Adrenal gland (tissue), 5 donors: ENCODE measurements around the gene FAM78A.

Source experiments
- CTCF ChIP-seq, 6 experiments: fragments of 450-650 bp in 4 of 6; fragments of 200-600 bp in 2 of 6; sonication (generic) in 1 of 6; IDR thresholded peaks; 1 replicate in 5 of 6; 2 replicates in 1 of 6; pipeline versions ENCODE4 v1.5.1 to v1.8.0; 2016 to 2021; ENCODE audit warnings: antibody characterized with exemption in 6 of 6, mild to moderate bottlenecking in 2 of 6, moderate library complexity in 1 of 6
- POLR2A ChIP-seq, 2 donors: fragments of 450-650 bp; IDR thresholded peaks; one replicate each; pipeline ENCODE4 v1.6.1; 2017; ENCODE audit warnings: antibody characterized with exemption in 2 of 2, mild to moderate bottlenecking in 2 of 2, moderate library complexity in 1 of 2
- donor health status: DM: no; HTN: no; CAD: no.

- TF ChIP-seq CTCF (IDR thresholded peaks at IDR 0.05) (no peak), POLR2A (IDR thresholded peaks at IDR 0.05) (no peak)
Observed at GRCh38 chr9:131240047-131240921, 36.0 kb downstream of the FAM78A start.
